MM.1S (cell line): ENCODE data around the gene MYRFL.

ENCODE experiments used
- DNase-seq: peaks from one replicate; pipeline ENCODE4 v3.0.0-alpha.2; 2015
- H2AFZ ChIP-seq: fragments of 300-600 bp; sonication (generic); 2 replicates; pipeline ENCODE4 v1.6.0; 2016; ENCODE audit warnings: antibody characterized with exemption, low read length
- H3F3A ChIP-seq: fragments of 300-600 bp; sonication (generic); 2 replicates; pipeline ENCODE4 v1.6.1; 2016; ENCODE audit warnings: mild to moderate bottlenecking, antibody characterized with exemption, low read length, moderate library complexity, mixed read lengths; ENCODE audit not compliant: insufficient read depth
- H3K27ac ChIP-seq: fragments of 300-600 bp; sonication (generic); 2 replicates; pipeline ENCODE4 v1.5.1; 2016; ENCODE audit warnings: mild to moderate bottlenecking, low read length
- H3K27me3 ChIP-seq: fragments of 300-600 bp; sonication (generic); replicated peaks from 2 replicates; pipeline ENCODE4 v1.6.0; 2016; ENCODE audit warnings: low read length; ENCODE audit not compliant: insufficient read depth
- H3K36me3 ChIP-seq: fragments of 300-600 bp; sonication (generic); replicated peaks from 2 replicates; pipeline ENCODE4 v1.6.1; 2016; ENCODE audit warnings: mild to moderate bottlenecking, low read length, mixed read lengths; ENCODE audit not compliant: insufficient read depth
- H3K4me1 ChIP-seq: fragments of 300-600 bp; sonication (generic); 2 replicates; pipeline ENCODE4 v1.6.1; 2016; ENCODE audit warnings: low read length, mixed read lengths
- H3K4me2 ChIP-seq: fragments of 300-600 bp; sonication (generic); 2 replicates; pipeline ENCODE4 v1.6.0; 2016; ENCODE audit warnings: low read depth, low read length
- H3K4me3 ChIP-seq: fragments of 300-600 bp; sonication (generic); 2 replicates; pipeline ENCODE4 v1.5.1; 2016; ENCODE audit warnings: low read length, mixed read lengths
- H3K79me2 ChIP-seq: fragments of 300-600 bp; sonication (generic); 2 replicates; pipeline ENCODE4 v1.6.1; 2016; ENCODE audit warnings: mixed run types, low read length, mixed read lengths
- H3K9ac ChIP-seq: fragments of 300-600 bp; sonication (generic); 2 replicates; pipeline ENCODE4 v1.6.1; 2016; ENCODE audit warnings: low read length, mixed read lengths
- H3K9me2 ChIP-seq: fragments of 300-600 bp; sonication (generic); replicated peaks from 2 replicates; pipeline ENCODE4 v1.6.1; 2016; ENCODE audit warnings: mild to moderate bottlenecking, low read length, mixed read lengths; ENCODE audit not compliant: insufficient read depth
- H3K9me3 ChIP-seq: fragments of 300-600 bp; sonication (generic); replicated peaks from 2 replicates; pipeline ENCODE4 v1.6.1; 2016; ENCODE audit warnings: mild to moderate bottlenecking, low read length, mixed read lengths; ENCODE audit not compliant: insufficient read depth
- H4K20me1 ChIP-seq: fragments of 300-600 bp; sonication (generic); 2 replicates; pipeline ENCODE4 v1.6.1; 2016; ENCODE audit warnings: mild to moderate bottlenecking, low read length, moderate library complexity, mixed read lengths; ENCODE audit not compliant: insufficient read depth
- CTCF ChIP-seq: fragments of 300-600 bp; sonication (generic); IDR thresholded peaks from 2 replicates; pipeline ENCODE4 v1.5.1; 2016; ENCODE audit warnings: antibody characterized with exemption, low read length, mixed read lengths
- EZH2 ChIP-seq: fragments of 300-600 bp; sonication (generic); optimal IDR thresholded peaks from 2 replicates; pipeline ENCODE3; 2017; ENCODE audit warnings: low read depth, mild to moderate bottlenecking, antibody characterized with exemption, low read length, mixed read lengths
- EZH2phosphoT487 ChIP-seq: fragments of 300-600 bp; sonication (generic); IDR thresholded peaks from 2 replicates; pipeline ENCODE4 v1.6.1; 2018; ENCODE audit warnings: antibody characterized with exemption, low read length

Gene MYRFL

GRCh38 chr12:69918287-69918686, 93.3 kb downstream of the MYRFL start:
- no peaks in the 10 kb centered on the region for H3K27me3 ChIP-seq
- no peaks in the 10 kb centered on the region for H3K4me1 ChIP-seq
- no peak overlapping the region for H3K27ac ChIP-seq
- H3K9me2 ChIP-seq, result no peaks in the 10 kb centered on the region
- DNase-seq, result no peak
- H3K4me3 ChIP-seq, result no peak overlapping the region
- H3K9me3 ChIP-seq, result no peaks in the 10 kb centered on the region
- H3K4me2 ChIP-seq, result no peak overlapping the region
- no peaks in the 10 kb centered on the region for H3F3A ChIP-seq
- no peaks in the 10 kb centered on the region for H3K36me3 ChIP-seq
- TF ChIP-seq CTCF (no peak), EZH2 (no peak), EZH2phosphoT487 (no peak)
- H3K9ac ChIP-seq, result no peak overlapping the region
- no peak overlapping the region for H2AFZ ChIP-seq
- no peaks in the 10 kb centered on the region for H4K20me1 ChIP-seq
- no peaks in the 10 kb centered on the region for H3K79me2 ChIP-seq

DNA sequence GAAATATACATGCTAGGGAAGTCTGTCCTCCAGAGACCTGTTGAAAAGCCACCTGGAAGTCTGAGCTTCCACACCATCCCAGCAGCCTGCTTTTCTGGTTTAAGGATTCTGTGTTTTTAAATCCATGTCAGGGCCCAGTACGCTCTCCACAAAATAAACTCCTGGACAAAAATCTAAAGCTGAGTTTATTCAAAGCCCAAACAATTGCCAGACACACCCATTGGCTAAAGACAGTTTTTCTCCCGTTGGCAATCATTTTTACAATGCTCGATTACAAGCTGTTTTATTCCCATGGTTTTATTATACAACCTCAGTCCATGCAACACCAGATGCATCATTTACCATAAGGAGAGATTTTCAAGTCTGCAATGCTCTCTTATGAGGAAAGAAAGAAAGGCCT, 94.5 kb downstream of the MYRFL start:
- DNase-seq, result no peak
- Histone ChIP-seq H2AFZ (no peak overlapping the region), H4K20me1 (no peaks in the 10 kb centered on the region), H3F3A (no peaks in the 10 kb centered on the region), H3K4me2 (no peak overlapping the region), H3K27ac (no peak overlapping the region), H3K9me3 (no peaks in the 10 kb centered on the region), H3K36me3 (no peaks in the 10 kb centered on the region), H3K4me3 (no peak overlapping the region), H3K9me2 (no peaks in the 10 kb centered on the region), H3K79me2 (no peaks in the 10 kb centered on the region), H3K27me3 (no peaks in the 10 kb centered on the region), H3K4me1 (no peaks in the 10 kb centered on the region), H3K9ac (no peak overlapping the region)
- TF ChIP-seq CTCF (no peak), EZH2phosphoT487 (no peak), EZH2 (no peak)

DNA sequence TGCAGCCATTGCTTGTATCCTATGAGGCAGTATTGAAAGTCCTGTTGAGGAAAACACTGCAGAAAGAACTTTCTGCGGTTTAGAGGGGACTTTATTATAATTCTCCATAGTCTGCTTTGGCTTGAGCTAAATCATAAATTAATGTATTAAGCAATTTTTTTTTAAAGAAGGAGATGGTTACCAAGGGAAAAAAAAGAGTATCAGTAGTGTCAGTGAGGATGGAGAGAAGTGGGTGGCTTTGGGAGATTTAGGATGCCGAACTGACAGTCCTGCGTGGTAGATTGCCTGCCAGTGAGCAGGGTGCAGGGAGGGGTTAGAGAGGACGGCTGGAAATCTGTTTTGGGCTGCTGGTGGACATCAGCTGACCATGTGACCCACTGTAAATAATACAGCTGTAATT, 96.8 kb downstream of the MYRFL start:
- H3K27ac ChIP-seq, result no peak overlapping the region
- H4K20me1 ChIP-seq, result no peaks in the 10 kb centered on the region
- no peaks in the 10 kb centered on the region for H3K9me3 ChIP-seq
- DNase-seq, result no peak
- no peaks in the 10 kb centered on the region for H3F3A ChIP-seq
- no peak overlapping the region for H3K4me3 ChIP-seq
- no peaks in the 10 kb centered on the region for H3K4me1 ChIP-seq
- H3K79me2 ChIP-seq, result no peaks in the 10 kb centered on the region
- H3K4me2 ChIP-seq, result no peak overlapping the region
- H3K36me3 ChIP-seq, result no peaks in the 10 kb centered on the region
- H2AFZ ChIP-seq, result no peak overlapping the region
- no peaks in the 10 kb centered on the region for H3K9me2 ChIP-seq
- H3K27me3 ChIP-seq, result no peaks in the 10 kb centered on the region
- TF ChIP-seq CTCF (no peak), EZH2phosphoT487 (no peak), EZH2 (no peak)
- H3K9ac ChIP-seq, result no peak overlapping the region

GRCh38 chr12:69922999-69923398, 98.0 kb downstream of the MYRFL start:
- Histone ChIP-seq H3K9me2 (no peaks in the 10 kb centered on the region), H3K9me3 (no peaks in the 10 kb centered on the region), H3K4me1 (no peaks in the 10 kb centered on the region), H3K79me2 (no peaks in the 10 kb centered on the region), H3K27me3 (no peaks in the 10 kb centered on the region), H2AFZ (no peak overlapping the region), H3K4me3 (no peak overlapping the region), H4K20me1 (no peaks in the 10 kb centered on the region), H3K9ac (no peak overlapping the region), H3K4me2 (no peak overlapping the region), H3F3A (no peaks in the 10 kb centered on the region), H3K27ac (no peak overlapping the region), H3K36me3 (no peaks in the 10 kb centered on the region)
- no peak for DNase-seq
- TF ChIP-seq EZH2phosphoT487, result no peak
- TF ChIP-seq CTCF, result no peak
- no peak for TF ChIP-seq EZH2
